Measurements from ENCODE around the gene SLCO4A1.
"Not testable (repeated sequence)": the region's sequence is repeated elsewhere in the genome, so short reads cannot be mapped to it uniquely, and the experiment has no call there.

Gene SLCO4A1

DNA sequence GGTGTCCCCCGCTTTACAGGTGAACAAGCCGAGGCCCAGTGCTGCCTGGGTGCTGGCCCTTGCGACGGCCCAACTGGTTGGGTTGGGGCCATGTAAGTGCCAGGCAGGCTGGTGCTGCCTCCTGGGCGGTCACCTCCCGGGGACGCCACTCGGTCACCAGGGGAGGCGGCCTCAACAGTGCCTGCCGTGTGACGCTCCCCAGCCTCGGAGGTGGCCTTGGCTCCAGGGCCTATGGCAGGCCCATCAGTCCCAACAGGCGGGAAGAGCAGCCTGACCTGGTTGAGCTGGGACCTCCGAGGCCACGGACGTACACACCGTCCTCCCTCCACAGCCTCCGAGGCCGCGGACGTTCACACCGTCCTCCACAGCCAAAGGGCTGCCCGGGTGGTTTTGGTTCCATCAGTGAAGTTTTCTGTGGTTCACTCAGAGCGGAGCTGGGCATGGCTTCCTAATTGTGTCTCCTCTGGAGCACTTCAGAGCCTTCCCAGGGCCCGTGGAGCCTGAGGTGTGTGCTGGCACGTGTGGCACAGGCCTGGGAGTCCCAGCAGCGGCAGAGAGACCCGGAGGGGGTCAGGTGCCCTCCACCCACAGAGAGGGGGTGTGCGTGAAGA is 19.3 kb upstream of the SLCO4A1 start:
- DNase-seq: no peak

DNA sequence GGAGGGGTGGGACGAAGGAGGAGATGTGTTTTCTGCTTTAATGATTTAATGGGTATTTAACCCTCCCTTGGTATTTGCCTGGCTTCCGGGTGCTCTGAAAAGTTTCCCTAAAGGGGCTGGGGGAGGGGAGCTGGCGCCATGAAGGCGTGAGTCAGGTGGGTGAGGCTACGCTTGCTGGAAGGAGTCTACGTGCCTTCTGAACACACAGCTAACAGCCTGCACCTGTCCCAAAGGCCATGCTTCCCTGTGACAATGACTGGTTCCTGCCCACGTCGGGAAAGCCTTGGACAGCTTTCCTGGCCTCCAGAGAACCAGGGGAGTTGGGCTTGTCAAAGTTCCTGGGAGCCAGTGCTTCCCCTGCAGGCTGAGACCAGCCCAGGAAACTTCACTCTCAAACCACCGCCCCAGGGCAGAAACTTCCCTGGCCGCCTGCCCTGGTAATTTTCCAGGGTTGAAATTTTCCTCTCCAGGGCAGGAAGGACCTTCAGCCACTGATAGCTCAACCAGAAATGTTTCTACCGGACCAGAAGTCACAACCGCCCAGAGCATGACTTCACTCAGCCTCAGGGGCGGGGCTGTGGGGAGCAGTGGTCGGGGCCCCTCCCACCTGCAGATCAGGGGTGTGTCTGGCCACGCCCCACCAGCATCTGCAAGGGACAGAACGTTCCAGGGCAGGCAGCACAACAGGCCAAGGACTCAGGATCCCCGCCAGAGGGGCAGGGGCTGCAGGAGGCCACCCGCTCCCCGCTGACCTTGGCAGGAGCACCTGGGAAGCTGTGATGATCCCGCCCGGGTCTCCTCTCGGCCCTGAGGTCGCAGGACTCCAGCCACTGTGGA is 18.6 kb upstream of the SLCO4A1 start:
- peak; percentile 84 for DNase-seq

DNA sequence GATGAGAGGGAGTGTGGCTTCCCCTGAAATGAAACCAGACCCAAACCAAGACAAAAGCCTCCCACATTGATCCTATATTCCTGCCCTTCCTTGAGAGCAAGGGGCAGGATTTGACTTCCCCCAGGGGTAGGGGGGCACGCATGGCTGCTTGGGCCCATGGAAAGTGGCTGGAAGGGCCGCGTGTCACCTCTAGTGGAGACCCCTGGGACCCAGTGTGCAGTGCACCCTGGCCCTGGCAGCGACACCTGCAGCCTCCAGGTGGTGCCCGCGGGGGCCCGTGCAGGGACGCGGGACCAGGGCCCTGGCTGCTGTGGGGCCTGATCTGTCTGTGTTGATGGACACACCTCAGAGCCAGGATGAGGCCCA is 18.0 kb upstream of the SLCO4A1 start:
- no peak for DNase-seq

DNA sequence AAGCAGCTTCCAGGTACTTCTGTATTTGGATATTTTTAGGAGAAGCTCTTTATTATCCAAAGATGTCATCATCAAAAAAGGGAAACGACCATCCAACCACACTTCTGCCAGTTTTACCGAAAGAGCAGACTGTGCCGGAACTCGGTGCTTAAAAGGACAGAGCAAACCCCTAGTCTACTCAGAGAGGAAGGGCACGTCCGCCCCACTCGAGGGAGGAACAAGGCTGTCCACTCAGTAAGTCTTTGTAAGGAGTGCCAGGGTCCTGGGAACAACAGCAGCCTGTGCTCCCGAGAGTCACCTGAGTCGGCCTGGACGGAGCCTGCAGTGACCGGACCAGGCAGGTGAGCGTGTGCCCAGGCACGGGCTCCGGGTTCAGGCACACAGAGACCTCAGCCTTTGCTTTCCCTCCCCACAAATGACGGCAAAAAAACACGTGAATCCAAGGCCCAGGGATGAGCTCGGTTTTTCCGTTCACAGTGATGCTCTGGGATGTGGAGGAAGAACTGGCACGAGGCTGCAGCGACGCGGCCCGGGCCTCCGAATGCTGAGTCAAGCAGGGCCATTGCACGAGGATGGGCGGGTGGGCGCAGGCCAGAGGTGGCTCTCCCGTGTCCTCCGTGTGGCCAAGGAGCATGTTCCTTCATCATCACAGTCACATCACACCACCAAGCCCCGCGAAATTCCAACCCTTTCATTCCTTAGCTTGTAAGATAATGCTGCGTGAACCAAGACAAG is 17.4 kb upstream of the SLCO4A1 start:
- DNase-seq: no peak

DNA sequence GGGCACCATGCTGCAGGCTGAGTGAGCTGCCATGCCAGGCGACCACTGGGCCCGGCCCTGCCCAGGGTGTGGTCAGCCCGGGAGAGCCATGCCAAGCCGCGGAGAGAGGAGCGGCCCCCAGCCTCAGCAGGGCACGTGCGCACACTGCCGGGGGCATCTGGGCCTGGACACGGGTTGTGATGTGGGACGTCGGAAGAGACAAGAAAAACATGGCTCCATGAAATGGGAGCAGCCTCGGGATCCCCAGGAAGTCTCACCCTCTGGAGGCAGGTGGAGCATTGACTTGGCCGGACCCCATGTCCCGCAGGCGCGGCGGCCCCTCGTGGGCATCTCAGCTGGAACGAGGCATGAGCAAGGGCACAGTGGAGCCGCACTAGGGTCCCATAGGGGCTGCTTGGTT is 16.8 kb upstream of the SLCO4A1 start:
- no peak for DNase-seq

DNA sequence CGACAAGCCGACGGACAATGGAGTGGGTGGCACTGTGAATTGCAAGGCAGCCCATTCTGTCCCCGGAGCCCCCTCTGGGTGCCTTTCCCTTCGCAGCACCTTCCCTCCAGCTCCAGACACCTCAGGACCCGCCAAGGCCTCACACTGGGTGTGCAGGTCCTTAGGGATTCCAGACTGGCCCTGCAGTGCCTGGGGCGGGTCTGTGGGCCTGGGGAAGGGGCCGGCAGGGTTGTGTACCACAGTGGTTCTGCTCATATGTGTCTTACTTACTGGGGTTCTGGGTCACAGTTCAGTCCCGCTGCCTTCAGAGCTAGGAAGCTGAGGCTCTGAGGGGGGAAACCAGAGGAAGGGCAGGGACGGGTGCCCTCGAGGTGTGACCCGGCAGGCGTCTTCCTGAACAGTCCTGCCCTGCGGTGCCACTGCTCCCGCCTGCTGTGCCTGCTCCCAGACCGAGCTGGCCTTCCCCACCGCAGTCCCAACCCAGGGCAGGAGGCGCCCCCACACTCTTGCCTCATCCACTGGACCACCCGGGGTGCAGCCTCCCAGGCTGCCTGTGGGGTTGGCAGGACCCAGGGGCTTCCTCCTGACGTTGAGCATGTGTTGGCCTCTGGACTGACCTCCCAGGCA is 16.3 kb upstream of the SLCO4A1 start:
- no peak for DNase-seq

DNA sequence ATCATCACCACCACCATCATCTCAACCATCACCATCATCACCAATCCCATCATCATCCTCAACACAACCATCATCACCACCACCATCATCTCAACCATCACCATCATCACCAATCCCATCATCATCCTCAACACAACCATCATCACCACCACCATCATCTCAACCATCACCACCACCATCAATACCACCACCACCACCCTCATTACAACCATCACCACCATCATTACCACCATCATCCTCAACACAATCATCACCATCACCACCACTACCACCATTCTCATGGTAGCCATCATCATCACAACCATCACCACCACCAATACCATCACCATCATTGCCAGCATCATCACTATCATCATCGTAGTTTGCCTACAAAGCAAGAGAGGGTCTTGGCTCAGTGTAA is 14.9 kb upstream of the SLCO4A1 start:
- not testable (repeated sequence) for DNase-seq

DNA sequence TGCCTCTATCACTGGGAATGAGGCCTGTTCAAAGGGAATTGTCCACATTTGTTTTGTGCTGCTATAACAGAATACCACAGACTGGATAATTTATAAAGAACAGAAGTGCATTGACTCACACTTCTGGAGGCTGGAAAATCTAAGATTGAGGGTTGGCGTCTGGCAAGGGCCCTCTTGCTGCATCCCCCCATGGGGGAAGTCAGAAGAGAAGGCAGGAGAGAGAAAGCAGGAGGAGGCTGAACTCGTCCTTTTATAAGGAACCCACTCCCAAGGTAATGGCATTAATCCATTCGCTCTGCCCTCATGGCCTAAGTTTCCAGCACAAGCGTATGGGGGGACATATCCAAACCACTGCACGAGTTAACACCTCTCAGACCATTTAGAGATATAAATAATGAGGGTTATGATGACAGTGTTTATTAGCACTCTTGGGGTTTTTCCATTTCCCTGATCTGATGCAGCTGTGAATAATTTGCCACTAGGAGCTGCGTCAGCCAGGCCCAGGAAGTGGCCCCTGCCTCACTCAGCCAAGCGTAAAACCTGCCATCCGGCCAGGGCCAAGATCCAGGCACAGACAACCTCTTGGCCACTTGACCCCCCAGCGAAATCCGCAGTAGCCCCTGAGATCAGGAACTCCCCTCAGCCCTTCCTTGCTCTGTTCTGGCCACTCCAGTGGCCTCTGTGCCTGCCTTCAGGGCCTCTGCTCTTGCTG is 14.2 kb upstream of the SLCO4A1 start:
- no peak for DNase-seq

DNA sequence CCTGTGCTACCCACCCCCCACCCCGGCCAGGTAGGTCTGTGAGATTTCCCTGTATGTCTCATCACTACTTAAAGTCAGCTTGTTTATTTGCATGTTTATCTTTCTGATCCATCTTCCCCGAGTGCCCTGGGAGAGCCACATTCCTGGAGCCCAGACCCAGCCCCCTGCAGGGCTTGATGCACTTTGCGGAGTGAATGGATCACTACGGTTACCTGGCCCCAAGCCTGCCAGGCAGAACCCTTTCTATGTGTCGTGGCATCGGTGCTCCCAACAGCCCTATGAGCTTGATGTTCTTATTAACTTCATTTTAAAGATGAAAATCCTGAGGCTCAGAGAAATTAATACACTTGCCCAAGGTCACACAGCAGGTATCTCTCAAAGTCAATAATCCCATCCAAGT is 13.6 kb upstream of the SLCO4A1 start:
- no peak for DNase-seq

DNA sequence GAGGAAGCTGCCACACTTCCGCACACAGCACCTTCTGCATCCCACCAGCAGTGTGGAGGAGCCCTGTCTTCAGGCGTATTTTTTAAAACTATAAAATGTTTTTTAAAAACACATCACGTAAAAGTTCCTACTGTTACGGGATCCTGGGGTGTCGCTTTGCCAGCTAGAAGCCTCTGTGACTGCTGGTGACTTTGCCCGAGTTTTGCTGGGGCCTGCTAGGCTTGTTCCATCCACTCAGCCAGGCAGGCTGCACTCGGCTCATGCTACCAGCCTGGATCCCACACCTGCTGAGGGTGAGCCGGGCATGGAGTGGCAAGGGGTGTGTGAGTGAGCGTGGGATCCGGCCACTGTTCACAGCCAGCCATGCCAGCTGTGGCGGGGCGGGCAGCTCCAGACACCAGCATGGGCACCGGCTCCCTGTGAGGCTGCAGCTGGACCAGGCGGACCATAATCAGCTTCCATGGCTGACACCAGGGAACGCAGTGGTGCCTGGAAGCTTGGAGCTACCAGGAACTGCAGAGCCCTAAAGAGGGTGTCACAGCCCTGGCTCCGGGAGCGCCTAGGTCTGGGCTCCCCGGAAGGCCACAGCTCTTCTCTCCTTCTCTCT is 12.3 kb upstream of the SLCO4A1 start:
- DNase-seq: no peak

DNA sequence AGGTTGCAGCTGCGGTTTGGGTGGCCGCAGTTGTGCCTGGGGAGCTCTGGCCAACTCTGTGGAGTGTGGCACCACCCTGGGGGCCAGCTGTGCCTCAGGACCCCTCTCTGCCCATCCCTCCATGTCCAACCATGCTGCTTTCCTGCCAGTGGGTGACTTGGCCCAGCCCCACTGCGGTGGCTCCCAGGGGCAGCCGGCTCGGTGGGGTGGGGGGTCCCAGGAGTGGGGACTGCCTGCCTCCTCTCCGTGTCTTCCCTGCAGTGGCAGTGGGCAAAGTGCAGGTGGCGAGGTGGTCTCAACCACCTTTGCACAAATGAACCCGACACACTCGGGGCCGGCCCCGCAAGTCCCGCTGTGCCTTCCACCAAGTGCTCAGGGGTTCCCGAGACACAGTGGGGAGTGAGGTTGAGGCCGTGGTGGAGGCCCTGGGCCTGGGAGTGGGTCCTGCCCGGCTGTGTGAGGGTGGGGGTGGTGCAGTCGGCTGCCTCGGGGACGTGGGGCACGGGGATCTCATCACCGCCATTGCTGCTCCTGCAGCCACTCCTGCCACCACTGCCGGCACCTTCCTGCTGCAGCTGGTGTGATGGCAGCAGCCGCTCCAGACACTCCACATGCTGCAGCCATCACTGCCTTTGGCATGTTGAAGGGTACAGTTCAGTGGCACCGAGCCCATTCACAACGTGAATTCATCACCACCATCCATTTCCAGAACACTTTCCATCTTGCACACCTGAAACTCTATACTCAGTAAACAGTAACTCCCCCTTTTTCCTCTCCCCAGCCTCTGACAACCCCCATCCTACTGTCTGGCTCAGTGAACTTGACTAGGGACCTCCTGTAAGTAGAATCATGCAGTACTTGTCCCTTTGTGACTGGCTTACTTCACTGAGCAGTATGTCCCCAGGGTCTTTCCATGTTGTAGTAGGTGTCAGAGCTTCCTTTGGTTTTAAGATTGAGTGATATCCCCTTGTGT is 10.7 kb upstream of the SLCO4A1 start:
- DNase-seq: no peak

DNA sequence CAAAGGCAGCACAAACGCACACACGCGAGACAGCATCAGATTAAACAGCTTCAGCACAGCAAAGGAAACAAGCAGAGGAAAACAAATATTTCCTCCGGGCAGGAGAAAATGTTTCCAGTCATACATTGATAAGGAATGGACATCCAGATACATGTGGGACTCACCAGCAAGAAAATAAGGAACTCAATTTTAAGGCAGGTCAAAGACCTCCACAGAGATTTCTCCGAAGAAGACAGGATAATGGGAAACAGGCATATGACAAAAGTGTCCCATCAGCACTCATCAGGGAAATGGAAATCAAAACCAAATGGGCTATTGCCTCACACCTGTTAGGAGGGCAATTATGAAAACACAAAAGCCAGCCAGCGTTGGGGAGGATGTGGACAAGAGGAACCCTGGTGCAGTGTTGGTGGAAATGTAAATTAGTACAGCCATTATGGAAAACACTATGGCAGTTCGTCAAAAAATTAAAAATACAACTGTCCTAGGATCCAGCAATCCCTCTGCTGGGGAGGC is 9.7 kb upstream of the SLCO4A1 start:
- DNase-seq: no peak

DNA sequence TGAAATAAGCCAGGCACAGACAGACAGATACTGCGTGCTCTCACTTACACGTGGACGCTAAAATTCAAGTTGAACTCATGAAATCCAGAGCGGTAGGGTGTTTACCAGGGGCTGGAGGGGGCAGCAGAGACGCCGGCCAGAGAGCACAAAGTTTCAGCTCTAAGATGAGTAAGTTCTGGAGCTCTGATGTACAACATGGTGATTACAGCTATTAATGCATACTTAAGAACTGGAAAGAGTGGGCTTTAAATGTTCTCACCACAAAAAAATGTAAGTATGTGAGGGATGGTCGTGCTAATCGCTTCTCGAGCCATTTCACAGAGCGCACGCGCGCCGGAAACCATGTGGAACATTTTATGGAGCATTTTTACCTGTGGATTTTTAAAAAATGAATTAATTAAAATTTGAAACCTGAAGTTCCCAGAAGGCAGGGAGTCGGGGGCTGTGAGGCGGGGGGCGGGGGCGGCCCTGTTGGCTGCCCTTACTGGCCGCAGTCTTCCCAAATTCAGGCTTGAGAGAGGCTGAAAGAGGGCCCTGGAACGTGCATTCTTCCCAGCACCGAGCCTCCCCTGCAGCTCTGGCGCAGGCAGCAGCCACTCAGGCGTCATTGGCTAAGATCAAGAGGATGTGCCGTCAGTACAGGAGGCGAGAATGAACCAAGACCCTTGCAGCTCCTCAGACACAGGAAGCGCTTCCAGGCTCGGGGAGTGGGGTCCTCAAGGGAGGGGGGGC is 8.5 kb upstream of the SLCO4A1 start:
- no peak for DNase-seq

DNA sequence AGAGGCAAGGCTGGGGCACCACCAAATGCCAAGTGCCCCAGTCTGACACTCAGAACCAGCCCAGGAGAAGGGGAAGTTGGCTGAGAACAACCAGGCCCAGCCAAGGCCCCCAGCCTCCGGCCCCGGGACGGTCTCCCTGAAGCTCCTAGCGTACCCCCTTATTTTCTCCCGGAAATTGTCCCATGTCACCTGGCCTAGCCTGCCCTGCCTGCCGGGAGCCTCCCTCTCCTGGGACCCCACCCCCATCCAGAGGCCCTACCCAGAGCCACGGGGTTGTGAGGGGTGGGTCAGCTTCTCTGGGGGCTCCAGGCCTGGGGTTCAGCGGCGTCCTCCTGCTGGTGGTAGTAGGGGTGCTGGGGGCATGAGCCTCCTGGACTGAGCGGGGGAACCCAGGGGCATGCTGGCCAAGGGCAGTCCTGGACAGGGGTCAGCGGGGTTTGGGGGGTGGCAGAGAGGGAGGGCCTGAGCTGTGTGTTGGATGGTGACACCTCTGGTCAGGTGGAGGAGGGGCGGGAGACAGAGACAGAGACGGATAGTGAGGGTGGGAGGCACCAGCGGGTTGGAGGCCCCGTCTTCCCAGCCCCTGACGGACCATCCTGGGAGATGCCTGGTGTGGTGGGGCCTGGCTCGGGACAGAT is 7.9 kb upstream of the SLCO4A1 start:
- DNase-seq: no peak

DNA sequence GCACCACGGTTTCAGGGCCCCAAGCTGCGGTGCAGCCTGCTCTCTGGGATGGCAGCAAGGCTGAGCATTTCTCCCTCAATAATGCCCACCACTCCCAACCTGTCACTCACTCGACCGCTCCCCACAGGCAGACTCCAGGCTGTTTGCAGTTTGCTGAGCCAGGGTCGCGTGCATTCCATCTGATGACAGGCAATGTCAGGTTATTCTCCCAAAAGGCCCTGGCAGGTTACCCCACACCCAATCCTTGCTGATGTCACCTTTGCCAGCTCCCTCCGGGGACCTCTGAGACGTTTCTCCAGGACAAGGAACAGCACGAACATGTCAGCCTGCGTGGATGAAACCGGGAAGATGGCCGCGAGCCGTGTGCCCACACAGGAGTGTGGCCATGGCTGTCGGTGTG is 7.1 kb upstream of the SLCO4A1 start:
- no peak for DNase-seq

DNA sequence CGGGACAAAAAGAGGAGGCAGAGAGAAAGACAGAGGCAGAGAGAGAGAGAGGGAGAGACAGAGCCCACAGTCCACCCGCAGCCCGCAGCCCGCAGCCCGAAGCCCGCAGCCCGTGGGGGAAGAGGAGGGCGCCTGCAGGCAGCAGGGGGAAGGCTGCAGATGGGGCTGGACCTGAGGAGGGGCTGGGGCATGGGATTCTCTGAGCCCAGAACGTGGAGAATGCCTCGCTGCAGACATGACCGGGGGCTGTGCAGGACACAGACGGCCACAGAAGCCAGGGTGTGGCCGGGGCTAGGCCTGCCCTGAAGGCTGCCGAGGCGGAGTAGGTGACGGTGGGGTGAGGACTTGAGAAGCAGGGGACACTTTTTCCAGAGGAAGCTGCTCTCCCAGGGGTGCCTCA is 6.5 kb upstream of the SLCO4A1 start:
- no peak for DNase-seq

DNA sequence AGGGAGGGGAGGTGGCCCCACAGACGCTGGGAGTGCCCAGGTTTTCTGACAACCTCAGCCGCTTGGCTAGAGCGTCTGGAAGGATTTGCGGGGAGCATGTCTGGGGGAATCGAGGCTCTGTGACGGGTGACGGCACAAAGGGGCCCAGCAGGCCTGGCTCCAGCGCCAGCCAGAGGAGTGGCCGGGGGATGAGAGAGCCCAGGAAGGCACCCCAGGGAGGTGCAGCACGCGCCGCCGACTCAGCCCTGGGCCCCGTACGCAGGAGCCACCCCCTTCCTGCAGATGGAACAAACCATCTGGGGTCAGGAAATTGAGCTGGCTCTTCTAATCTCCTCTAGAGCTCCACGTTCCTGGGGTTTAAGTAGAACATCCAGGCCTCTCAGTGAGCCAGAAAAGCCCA is 5.9 kb upstream of the SLCO4A1 start:
- DNase-seq: no peak

DNA sequence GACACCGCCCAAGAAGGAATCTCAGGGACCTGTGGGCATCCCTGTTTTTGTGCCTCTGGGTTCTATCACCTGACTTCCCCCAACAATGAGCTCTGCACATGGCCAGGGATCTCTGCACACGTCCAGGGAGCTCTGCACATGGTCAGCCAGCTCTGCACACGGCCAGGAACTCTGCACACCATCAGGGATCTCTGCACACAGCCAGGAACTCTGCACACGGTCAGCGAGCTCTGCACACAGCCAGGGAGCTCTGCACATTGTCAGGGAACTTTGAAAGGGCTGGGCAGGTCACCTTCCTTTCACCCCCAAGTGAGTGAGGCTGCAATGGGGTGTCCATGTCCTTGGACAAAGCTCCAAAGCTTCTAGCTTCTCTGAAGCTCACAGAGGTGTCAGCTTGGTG is 5.2 kb upstream of the SLCO4A1 start:
- no peak for DNase-seq

DNA sequence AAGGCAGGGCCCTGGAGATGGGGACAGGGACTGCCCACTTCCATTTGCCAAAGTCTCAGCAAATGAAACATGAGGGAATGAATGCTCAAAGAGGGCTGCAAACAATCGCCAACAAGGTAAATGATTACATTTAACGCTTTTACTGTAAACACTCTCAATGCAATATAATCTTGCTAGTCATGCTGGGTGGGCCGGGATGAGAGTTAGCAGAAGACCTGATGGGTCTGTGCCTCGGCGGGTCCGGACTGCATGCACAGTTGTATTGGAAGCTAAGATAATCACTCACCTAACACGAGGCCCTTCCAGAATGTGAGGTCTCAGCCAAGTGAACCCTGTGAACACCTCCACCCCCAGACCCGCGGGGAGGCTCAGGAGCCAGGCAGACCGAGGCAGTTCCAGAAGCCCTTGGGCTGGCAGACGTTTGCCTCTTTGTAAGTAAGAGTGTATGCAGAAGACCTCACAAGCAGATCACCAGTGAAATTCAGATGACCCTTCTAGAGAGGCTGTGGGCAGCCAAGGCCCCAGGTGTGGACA is 4.7 kb upstream of the SLCO4A1 start:
- no peak for DNase-seq

All from activated CD4-positive, CD25-positive, alpha-beta regulatory T cell treated with anti-CD3 and anti-CD28 coated beads, Interleukin-2, amount 50 U/mL, for 72 hours (primary cell).